ENCODE results near the gene ARHGEF39.
"Not testable (repeated sequence)": the region's sequence is repeated elsewhere in the genome, so short reads cannot be mapped to it uniquely, and the experiment has no call there.

ARHGEF39 gene

DNA sequence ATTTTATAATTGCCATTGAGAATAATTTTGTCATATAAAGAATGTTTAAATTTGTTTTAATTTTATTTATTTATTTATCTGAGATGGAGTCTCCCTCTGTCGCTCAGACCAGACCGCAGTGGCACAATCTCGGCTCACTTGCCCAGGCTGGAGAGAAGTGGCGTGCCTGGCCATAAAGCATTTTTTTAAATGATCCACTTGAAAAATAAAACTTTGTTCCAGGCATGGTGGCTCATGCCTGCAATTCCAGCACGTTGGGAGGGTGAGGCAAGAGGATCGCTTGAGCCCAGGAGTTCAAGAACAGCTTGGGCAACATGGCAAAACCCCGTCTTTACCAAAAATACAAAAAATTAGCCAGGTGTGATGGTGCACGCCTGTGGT is 12.2 kb downstream of the ARHGEF39 start:
- DNase-seq (ENCODE audit: low spot score) (no peak), FAIRE-seq (no peak)

- FAIRE-seq (no peak), DNase-seq (ENCODE audit: low spot score) (no peak)
Measured at GRCh38 chr9:35651956-35652828, 12.8 kb downstream of the ARHGEF39 start.

DNA sequence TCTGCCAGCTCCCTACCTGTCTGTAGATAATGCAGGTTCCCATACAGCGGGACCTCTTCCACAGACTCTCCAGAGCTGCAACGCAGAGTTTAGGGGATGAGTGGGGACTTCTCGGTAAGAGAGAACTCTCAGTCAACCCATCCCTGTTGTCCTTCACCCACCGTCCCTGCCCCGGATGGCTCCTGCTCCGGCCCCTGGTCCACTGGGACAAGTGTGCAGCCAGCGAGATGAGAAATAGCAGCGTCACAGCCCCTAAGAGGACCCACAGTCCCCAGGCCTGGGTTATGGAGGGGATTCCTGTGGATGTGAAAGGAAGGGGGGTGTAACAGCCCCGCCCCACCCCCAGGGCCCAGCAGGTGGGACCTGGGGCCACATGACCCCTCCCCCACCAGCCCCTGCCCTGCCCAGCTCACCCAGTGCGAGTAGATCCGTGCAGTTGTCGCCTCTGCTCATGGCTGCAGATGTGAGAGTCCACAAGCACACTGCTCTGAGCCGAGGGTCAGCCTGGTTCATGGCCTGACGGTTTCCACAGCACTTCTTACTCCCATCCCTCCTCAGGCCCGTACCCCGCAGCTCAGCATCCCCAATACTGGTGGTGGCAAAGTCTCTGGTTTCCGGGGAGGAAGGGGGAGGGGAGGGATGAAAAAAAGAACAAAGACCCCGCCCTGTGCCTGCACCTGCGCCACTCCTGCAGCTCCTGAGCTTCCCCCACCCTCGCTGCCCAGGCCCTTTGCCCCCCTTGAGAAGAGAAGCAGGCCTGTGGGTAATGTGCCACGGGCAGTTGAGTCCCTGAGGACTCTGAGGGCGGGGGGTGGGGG is 14.4 kb downstream of the ARHGEF39 start, which contains the start of gene SIT1:
SIT1 (minus strand) TSS at position 591 of the 818 bp plus-strand sequence; CDS start at position 513, 78 bp downstream.
- FAIRE-seq (no peak), DNase-seq (ENCODE audit: low spot score) (no peak)

- FAIRE-seq: no peak
- no peak for DNase-seq (ENCODE audit: low spot score)
Measured at GRCh38 chr9:35649431-35650340, 15.3 kb downstream of the ARHGEF39 start.

GRCh38 chr9:35646533-35647265 is 18.3 kb downstream of the ARHGEF39 start:
- DNase-seq (ENCODE audit: low spot score): peak; percentile 97
- FAIRE-seq: peak; percentile 76

GRCh38 chr9:35646153-35646532 is 18.9 kb downstream of the ARHGEF39 start:
- FAIRE-seq: no peak
- peak; percentile 67 for DNase-seq (ENCODE audit: low spot score)

DNA sequence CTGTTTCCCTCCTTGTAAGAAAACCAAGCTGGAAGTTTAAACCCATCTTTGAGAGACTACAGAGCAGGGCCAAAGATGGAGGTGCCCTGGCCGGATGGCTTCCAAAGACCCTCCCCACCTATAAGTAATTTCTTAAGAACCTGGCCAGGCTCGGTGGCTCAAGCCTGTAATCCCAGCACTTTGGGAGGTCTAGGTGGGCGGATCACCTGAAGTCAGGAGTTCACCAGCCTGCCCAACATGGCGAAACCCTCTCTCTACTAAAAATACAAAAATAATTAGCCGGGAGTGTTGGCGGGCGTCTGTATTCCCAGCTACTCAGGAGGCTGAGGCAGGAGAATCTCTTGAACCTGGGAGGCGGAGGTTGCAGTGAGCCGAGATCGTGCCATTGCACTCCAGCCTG is 19.3 kb downstream of the ARHGEF39 start:
- not testable (repeated sequence) for DNase-seq (ENCODE audit: low spot score); FAIRE-seq

DNA sequence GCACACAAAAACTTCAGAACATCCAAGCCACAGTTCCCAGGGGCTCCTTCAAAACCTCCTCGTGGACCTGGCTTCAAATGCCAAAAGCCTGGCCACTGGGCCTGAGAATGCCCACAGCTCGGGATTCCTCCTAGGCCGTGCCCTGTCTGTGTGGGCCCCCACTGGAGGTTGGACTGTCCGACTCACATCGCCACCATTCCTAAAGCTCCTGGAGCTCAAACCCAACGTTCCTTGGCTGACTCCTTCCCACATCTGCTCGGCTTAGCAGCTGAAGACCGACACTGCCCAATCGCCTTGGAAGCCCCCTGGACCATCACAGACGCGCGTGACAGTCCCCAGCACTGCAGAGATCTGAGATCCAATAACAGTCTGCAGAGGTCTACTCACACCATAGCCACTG is 21.9 kb downstream of the ARHGEF39 start:
- DNase-seq (ENCODE audit: low spot score) (no peak), FAIRE-seq (no peak)

- not testable (repeated sequence) for FAIRE-seq; DNase-seq (ENCODE audit: low spot score)
Measured at GRCh38 chr9:35641478-35641877, 23.5 kb downstream of the ARHGEF39 start.

DNA sequence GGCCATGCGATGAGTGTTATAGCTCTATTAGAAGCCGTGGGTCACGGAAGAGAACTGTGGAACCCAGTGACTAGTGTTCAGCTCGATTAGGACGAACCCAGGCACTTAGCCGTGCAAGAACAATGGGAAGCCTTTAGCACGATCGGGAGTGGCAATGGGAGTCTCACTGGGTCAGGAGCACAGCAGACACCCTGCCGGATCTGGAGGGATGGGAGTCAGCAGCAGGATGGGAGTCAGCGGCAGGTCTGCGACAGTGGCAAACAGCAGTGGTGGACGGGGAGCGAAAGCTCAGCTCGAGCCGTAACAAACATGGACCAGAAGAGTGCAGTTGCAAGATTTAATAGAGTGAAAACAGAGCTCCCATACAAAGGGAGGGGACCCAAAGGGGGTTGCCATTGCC is 24.6 kb downstream of the ARHGEF39 start:
- not testable (repeated sequence) for DNase-seq (ENCODE audit: low spot score); FAIRE-seq

- FAIRE-seq (no peak), DNase-seq (ENCODE audit: low spot score) (no peak)
Measured at GRCh38 chr9:35639631-35640030, 25.4 kb downstream of the ARHGEF39 start.

GRCh38 chr9:35639225-35639624 is 25.8 kb downstream of the ARHGEF39 start:
- DNase-seq (ENCODE audit: low spot score); FAIRE-seq: not testable (repeated sequence)

GRCh38 chr9:35638751-35639150 is 26.2 kb downstream of the ARHGEF39 start:
- DNase-seq (ENCODE audit: low spot score); FAIRE-seq: not testable (repeated sequence)

- not testable (repeated sequence) for DNase-seq (ENCODE audit: low spot score); FAIRE-seq
Measured at GRCh38 chr9:35637427-35637955, 27.5 kb downstream of the ARHGEF39 start.

- not testable (repeated sequence) for DNase-seq (ENCODE audit: low spot score); FAIRE-seq
Measured at GRCh38 chr9:35636877-35637246, 28.1 kb downstream of the ARHGEF39 start.

DNA sequence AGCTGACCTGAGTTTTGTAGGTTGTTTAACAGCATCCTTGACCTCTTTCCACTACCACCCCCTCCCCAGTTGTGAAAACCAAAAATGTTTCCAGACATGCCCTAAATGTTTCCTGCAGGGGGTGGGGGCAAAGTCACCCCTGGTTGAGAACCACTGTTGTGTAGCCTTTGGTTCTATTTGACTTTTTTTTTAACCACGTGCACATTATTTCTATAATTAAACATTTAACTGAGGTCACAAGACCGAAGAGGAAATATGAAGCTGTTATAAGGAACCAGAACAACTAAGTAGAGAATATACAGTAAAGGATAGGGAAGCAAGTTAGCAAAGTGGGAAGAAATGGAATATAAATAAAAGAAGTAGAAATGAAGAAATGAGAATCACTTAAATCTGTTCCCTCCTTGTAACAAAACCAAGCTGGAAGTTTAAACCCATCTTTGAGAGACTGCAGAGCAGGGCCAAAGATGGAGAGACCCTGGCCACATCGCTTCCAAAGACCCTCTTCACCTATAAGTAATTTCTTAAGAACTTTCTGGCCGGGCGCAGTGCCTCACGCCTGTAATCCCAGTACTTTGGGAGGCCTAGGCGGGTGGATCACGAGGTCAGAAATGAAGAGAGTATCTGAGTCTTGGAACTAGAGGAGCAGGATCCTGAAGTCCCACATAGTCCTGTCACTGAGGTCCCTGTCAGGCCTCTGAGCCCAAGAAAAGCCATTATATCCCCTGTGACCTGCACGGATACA is 28.7 kb downstream of the ARHGEF39 start:
- DNase-seq (ENCODE audit: low spot score) (no peak), FAIRE-seq (no peak)

GRCh38 chr9:35635730-35636129 is 29.3 kb downstream of the ARHGEF39 start:
- DNase-seq (ENCODE audit: low spot score) (no peak), FAIRE-seq (no peak)

- DNase-seq (ENCODE audit: low spot score): no peak
- no peak for FAIRE-seq
Measured at GRCh38 chr9:35629597-35629996, 35.4 kb downstream of the ARHGEF39 start.

DNA sequence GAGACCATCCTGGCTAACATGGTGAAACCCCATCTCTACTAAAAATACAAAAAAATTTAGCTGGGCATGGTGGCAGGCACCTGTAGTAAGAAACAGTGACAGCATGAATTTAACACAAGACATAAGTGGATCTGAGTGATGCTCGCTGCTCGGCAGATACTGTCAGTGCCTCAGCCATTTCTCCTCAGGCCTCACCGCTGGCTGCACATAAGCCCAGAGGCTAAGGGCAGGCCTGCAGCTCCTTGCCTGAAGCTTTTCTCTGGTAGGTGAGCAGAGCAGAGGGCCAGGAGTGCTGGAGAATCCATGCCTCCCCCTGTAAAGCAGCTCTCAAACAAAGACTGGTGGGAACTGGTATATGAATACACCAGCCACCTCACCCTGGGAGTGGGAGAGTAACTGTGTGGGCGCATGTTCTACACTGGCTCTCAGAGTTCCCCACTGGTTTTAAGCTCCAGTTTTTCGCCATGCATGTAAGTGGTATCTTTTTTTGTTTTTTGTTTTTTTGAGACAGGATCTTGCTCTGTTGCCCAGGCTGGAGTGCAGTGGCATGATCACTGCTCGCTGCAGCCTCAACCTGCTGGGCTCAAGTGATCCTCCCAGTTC is 36.5 kb downstream of the ARHGEF39 start:
- FAIRE-seq (no peak), DNase-seq (ENCODE audit: low spot score) (no peak)

Measured in urothelium cell line (cell line).